C4-2B (cell line): ENCODE measurements around the gene HLF.

ENCODE experiments used
- CTCF ChIP-seq: fragments of 450-650 bp; conservative IDR thresholded peaks from 2 replicates; pipeline ENCODE4 v1.5.1; 2017; ENCODE audit warnings: mild to moderate bottlenecking
- ZFX ChIP-seq: fragments of 450-650 bp; IDR thresholded peaks from 2 replicates; pipeline ENCODE4 v1.6.1; 2017

GRCh38 chr17:55246583-55246982, 18.2 kb upstream of the HLF start:
- TF ChIP-seq CTCF: no peak
- TF ChIP-seq ZFX: no peak
